LHCN-M2 (cell line): ENCODE measurements around the gene SMOC1. TPM values are rescaled to one million over a fixed set of nuclear protein-coding genes. Genes with fewer than 3 reads are reported as not detected.

Experiments
- DNase-seq: peaks from one replicate; pipeline ENCODE4 v3.0.0-alpha.2; 2012; ENCODE audit warnings: low read depth
- total RNA-seq: library from RNA; depleted of rRNA; stranded (reverse); fragments of >200 nt; gene quantifications from 2 replicates; pipeline ENCODE4 v1.2.3, GENCODE V29; 2014

The SMOC1 gene
- total RNA-seq, 1 experiment from 2014 or later, result 0.06 TPM

GRCh38 chr14:69980457-69981425, 101.5 kb downstream of the SMOC1 start:
- DNase-seq, result no peak

GRCh38 chr14:69982220-69982839, 103.1 kb downstream of the SMOC1 start:
- DNase-seq, result no peak

- DNase-seq, result no peak
Observed at GRCh38 chr14:69982886-69983285, 103.7 kb downstream of the SMOC1 start.

- DNase-seq, result no peak
Observed at GRCh38 chr14:69983317-69983716, 104.1 kb downstream of the SMOC1 start.

- peak; percentile 7 for DNase-seq
Observed at GRCh38 chr14:69985463-69985862, 106.2 kb downstream of the SMOC1 start.

- DNase-seq, result no peak
Observed at GRCh38 chr14:69986336-69986735, 107.1 kb downstream of the SMOC1 start.

- no peak for DNase-seq
Observed at GRCh38 chr14:69987406-69988121, 108.3 kb downstream of the SMOC1 start.

- no peak for DNase-seq
Observed at GRCh38 chr14:69988979-69989378, 109.8 kb downstream of the SMOC1 start.

GRCh38 chr14:69989622-69990021, 110.4 kb downstream of the SMOC1 start:
- no peak for DNase-seq

- no peak for DNase-seq
Observed at GRCh38 chr14:69990323-69990722, 111.1 kb downstream of the SMOC1 start.

- no peak for DNase-seq
Observed at GRCh38 chr14:69991422-69991821, 112.2 kb downstream of the SMOC1 start.

- DNase-seq, result no peak
Observed at GRCh38 chr14:69992564-69992963, 113.3 kb downstream of the SMOC1 start.

- DNase-seq, result no peak
Observed at GRCh38 chr14:69993326-69993725, 114.1 kb downstream of the SMOC1 start.

GRCh38 chr14:69994002-69994401, 114.8 kb downstream of the SMOC1 start:
- DNase-seq, result no peak

- DNase-seq, result peak; percentile 53
Observed at GRCh38 chr14:69996216-69996615, 117.0 kb downstream of the SMOC1 start.

- DNase-seq, result peak; percentile 80
Observed at GRCh38 chr14:69997849-69998248, 118.6 kb downstream of the SMOC1 start.

- DNase-seq, result peak; percentile 23
Observed at GRCh38 chr14:69999261-69999674, 120.1 kb downstream of the SMOC1 start.

GRCh38 chr14:70000601-70001000, 121.4 kb downstream of the SMOC1 start:
- DNase-seq, result no peak

- DNase-seq, result no peak
Observed at GRCh38 chr14:70002589-70003346, 123.6 kb downstream of the SMOC1 start.

GRCh38 chr14:70004791-70005190, 125.6 kb downstream of the SMOC1 start:
- no peak for DNase-seq

GRCh38 chr14:70005281-70005805, 126.1 kb downstream of the SMOC1 start:
- no peak for DNase-seq
